Breast epithelium (tissue), 4 donors: Measurements from ENCODE around the gene MSH3. TPM values are rescaled to one million over a fixed set of nuclear protein-coding genes. Genes with fewer than 3 reads are reported as not detected.

Source experiments
- DNase-seq, 2 donors: peaks; one replicate each; pipeline ENCODE4 v3.0.0-alpha.2; 2019; ENCODE audit warnings: low spot score in 2 of 2
- H3K27ac ChIP-seq, 2 donors: fragments of 200-600 bp; sonication (generic) in 1 of 2; one replicate each; pipeline ENCODE4 v1.5.1; 2016 to 2019; ENCODE audit warnings: mild to moderate bottlenecking in 1 of 2
- H3K27me3 ChIP-seq, 2 donors: fragments of 200-600 bp; sonication (generic) in 1 of 2; one replicate each; pipeline versions ENCODE4 v1.5.1 to v1.6.0; 2017 to 2019; ENCODE audit warnings: control low read depth in 1 of 2, mild to moderate bottlenecking in 1 of 2
- H3K36me3 ChIP-seq: fragments of 200-600 bp; one replicate; pipeline ENCODE4 v1.5.1; 2019
- H3K4me1 ChIP-seq, 2 donors: fragments of 200-600 bp; sonication (generic); one replicate each; pipeline ENCODE4 v1.5.1; 2016 to 2019; ENCODE audit warnings: control low read depth in 1 of 2
- H3K4me3 ChIP-seq, 3 donors: fragments of 200-600 bp; sonication (generic); 1 replicate in 2 of 3; 2 replicates in 1 of 3; pipeline ENCODE4 v1.5.1; 2016 to 2019; ENCODE audit warnings: mild to moderate bottlenecking in 3 of 3, moderate library complexity in 2 of 3
- H3K9me3 ChIP-seq, 2 donors: fragments of 200-600 bp; sonication (generic) in 1 of 2; one replicate each; pipeline ENCODE4 v1.5.1; 2016 to 2019; ENCODE audit warnings: control low read depth in 1 of 2
- POLR2A ChIP-seq: fragments of 450-650 bp; IDR thresholded peaks from one replicate; pipeline ENCODE4 v1.6.1; 2016; ENCODE audit warnings: antibody characterized with exemption, mild to moderate bottlenecking, moderate library complexity
- POLR2AphosphoS5 ChIP-seq, 3 donors: sonication (generic); formaldehyde crosslinking; IDR thresholded peaks; one replicate each; pipeline ENCODE4 v1.6.1; 2017; ENCODE audit warnings: antibody characterized with exemption in 3 of 3
- intact Hi-C: fragments of 100-400 bp; cut with DNase I; formaldehyde crosslinking; loops from one replicate; pipeline ENCODE4 v1.15.1; 2023; ENCODE audit warnings: low total_unique reads
- total RNA-seq, 3 donors: library from RNA; depleted of rRNA; stranded (reverse); fragments of >200 nt; gene quantifications; one replicate each; pipeline ENCODE4 v1.1.0, GENCODE V29; 2016
- TF ChIP-seq, protein P1 (sequence below), 3 donors: fragments of 450-650 bp; IDR thresholded peaks; one replicate each; pipeline ENCODE4 v1.5.1; 2016 to 2017; ENCODE audit warnings: antibody characterized with exemption in 3 of 3, mild to moderate bottlenecking in 3 of 3, moderate library complexity in 3 of 3

MSH3 gene
- total RNA-seq, 3 donors from 2014 or later: 20.0 to 21.4 (median 21.3) TPM

DNA sequence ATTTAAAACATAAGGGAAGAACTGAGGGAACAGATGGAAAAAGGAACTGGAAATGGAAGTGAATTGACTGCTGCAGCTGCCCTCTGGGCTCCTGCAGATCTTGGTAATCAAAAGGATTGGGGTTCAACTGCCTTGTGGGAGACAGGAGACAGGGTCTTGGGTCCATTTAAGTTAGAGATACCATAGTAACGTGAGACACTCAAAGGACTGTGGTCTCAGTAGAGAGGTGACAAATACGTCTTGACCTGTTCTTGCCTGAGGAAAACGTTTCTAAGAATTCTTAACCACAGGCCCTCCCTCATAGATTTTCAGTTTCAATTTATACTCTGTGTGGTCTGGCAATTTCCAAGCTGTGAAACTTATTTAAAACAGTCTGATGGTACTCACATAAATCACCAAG is 101.2 kb downstream of the MSH3 start:
- H3K27ac ChIP-seq: no peak overlapping the region
- DNase-seq: no peak
- intact Hi-C loops: no loop called here
- H3K4me1 ChIP-seq: no peaks in the 10 kb centered on the region
- TF ChIP-seq, protein P1, sequence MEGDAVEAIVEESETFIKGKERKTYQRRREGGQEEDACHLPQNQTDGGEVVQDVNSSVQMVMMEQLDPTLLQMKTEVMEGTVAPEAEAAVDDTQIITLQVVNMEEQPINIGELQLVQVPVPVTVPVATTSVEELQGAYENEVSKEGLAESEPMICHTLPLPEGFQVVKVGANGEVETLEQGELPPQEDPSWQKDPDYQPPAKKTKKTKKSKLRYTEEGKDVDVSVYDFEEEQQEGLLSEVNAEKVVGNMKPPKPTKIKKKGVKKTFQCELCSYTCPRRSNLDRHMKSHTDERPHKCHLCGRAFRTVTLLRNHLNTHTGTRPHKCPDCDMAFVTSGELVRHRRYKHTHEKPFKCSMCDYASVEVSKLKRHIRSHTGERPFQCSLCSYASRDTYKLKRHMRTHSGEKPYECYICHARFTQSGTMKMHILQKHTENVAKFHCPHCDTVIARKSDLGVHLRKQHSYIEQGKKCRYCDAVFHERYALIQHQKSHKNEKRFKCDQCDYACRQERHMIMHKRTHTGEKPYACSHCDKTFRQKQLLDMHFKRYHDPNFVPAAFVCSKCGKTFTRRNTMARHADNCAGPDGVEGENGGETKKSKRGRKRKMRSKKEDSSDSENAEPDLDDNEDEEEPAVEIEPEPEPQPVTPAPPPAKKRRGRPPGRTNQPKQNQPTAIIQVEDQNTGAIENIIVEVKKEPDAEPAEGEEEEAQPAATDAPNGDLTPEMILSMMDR (IDR thresholded peaks at IDR 0.05): no peak
- TF ChIP-seq POLR2A: no peak
- TF ChIP-seq POLR2AphosphoS5 (IDR thresholded peaks at IDR 0.05): no peak
- no peaks in the 10 kb centered on the region for H3K9me3 ChIP-seq
- H3K36me3 ChIP-seq: no peaks in the 10 kb centered on the region
- H3K4me3 ChIP-seq: no peak overlapping the region
- H3K27me3 ChIP-seq: no peaks in the 10 kb centered on the region

DNA sequence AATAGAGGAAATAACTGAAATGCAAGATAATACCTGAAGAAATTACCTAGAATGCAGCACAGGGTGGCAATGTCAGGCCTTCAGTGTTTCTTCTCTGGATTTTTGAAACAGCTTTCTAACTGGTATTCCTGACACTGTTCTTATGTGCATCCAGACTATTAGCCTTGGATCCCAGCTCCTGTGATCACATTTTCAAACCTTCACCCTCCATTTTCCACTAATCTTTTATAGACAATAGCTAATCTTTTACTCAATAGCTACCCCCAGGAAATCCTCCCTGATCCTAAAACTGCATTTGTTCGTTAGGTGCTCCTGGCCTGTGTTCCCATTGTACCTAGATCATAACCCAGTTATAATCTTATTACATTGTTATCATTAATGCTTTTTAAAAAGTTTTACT is 101.8 kb downstream of the MSH3 start:
- Histone ChIP-seq H3K27ac (no peak overlapping the region), H3K36me3 (no peaks in the 10 kb centered on the region), H3K9me3 (no peaks in the 10 kb centered on the region), H3K4me1 (no peaks in the 10 kb centered on the region), H3K4me3 (no peak overlapping the region), H3K27me3 (no peaks in the 10 kb centered on the region)
- intact Hi-C loops: no loop called here
- TF ChIP-seq POLR2A: no peak
- TF ChIP-seq, protein P1 (IDR thresholded peaks at IDR 0.05): no peak
- no peak for TF ChIP-seq POLR2AphosphoS5 (IDR thresholded peaks at IDR 0.05)
- no peak for DNase-seq

DNA sequence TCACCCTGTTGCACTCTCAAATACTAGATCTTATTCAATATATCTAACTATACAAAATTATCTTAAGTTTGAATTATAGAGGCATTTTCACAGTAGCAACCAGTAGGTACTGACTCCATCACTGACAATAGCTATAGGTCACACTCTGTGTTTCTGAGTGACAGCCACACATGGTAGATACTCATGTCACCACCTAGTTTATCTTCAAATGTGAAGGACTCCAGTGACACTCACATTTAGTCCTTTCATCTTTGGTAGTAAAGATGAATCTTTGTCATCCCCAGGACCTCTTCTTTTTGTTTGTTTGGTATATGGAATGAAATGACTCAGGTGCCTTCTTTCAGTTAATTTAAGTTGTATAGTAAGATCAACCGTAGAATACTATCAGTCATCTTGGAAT is 102.8 kb downstream of the MSH3 start:
- Histone ChIP-seq H3K36me3 (no peaks in the 10 kb centered on the region), H3K27me3 (no peaks in the 10 kb centered on the region), H3K4me1 (no peaks in the 10 kb centered on the region), H3K9me3 (no peaks in the 10 kb centered on the region), H3K27ac (no peak overlapping the region), H3K4me3 (no peak overlapping the region)
- intact Hi-C loops: no loop called here
- TF ChIP-seq POLR2A: no peak
- TF ChIP-seq, protein P1 (IDR thresholded peaks at IDR 0.05): no peak
- no peak for TF ChIP-seq POLR2AphosphoS5 (IDR thresholded peaks at IDR 0.05)
- DNase-seq: no peak

DNA sequence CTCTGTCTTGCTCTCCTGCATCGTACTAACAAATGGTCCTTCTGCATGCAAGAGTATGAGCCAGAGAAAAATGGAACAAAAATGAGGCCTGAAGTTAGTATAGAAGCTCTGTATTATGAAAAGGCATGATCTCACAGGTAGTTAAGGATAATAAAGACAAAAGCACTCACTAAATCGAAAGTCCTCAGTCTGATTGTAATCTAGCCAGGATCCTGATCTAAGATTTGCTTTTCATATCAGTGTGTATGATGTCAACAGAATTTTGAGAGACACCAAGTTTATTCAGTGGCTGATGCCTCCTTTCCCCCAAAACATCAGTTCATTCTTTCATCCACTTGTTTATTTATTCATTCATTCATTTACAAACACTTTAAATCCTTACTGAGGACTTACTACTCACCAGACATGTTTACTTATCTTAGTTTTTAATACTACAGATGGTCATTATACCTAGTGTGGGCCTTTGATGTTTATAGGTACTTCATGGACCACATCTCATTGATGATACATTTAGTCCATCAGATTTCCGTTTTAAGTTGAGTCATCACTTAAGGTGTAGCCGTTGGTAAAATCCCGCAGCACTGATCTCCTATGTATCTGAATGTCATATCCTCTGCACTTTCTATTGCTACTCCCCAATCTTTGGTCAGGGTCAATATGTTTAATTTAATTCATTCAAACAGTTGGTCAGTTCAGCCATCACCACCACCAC is 105.6 kb downstream of the MSH3 start:
- H3K27ac ChIP-seq: no peak overlapping the region
- no peaks in the 10 kb centered on the region for H3K27me3 ChIP-seq
- no peaks in the 10 kb centered on the region for H3K4me1 ChIP-seq
- no peaks in the 10 kb centered on the region for H3K36me3 ChIP-seq
- TF ChIP-seq POLR2A: no peak
- TF ChIP-seq POLR2AphosphoS5 (IDR thresholded peaks at IDR 0.05): no peak
- TF ChIP-seq, protein P1 (IDR thresholded peaks at IDR 0.05): no peak
- intact Hi-C loops: no loop called here
- no peaks in the 10 kb centered on the region for H3K9me3 ChIP-seq
- DNase-seq: no peak
- H3K4me3 ChIP-seq: no peak overlapping the region

DNA sequence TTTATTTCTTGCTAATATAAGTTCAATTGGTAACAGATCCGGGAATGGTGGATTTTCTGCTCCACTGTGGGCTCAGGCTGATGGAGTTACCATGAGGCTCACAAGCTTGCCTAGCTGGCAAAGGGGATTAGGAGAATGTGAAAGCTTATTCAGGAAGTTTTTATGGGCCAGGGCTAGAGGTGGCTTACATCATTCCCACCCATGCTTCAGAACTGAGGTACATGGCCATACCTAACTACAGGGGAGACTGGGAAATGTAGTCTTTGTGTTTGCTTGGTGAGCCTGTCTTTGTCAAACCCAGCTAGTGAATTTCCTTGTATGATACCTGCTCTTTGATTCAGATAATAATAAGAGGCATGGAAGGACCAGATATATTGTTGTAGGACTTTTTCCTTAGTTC is 106.2 kb downstream of the MSH3 start:
- Histone ChIP-seq H3K9me3 (no peaks in the 10 kb centered on the region), H3K27me3 (no peaks in the 10 kb centered on the region), H3K27ac (no peak overlapping the region), H3K36me3 (no peaks in the 10 kb centered on the region), H3K4me1 (no peaks in the 10 kb centered on the region), H3K4me3 (no peak overlapping the region)
- intact Hi-C loops: no loop called here
- no peak for DNase-seq
- no peak for TF ChIP-seq POLR2AphosphoS5 (IDR thresholded peaks at IDR 0.05)
- TF ChIP-seq, protein P1 (IDR thresholded peaks at IDR 0.05): no peak
- TF ChIP-seq POLR2A: no peak
